ENCODE data around the gene CBR3.

The CBR3 gene

DNA sequence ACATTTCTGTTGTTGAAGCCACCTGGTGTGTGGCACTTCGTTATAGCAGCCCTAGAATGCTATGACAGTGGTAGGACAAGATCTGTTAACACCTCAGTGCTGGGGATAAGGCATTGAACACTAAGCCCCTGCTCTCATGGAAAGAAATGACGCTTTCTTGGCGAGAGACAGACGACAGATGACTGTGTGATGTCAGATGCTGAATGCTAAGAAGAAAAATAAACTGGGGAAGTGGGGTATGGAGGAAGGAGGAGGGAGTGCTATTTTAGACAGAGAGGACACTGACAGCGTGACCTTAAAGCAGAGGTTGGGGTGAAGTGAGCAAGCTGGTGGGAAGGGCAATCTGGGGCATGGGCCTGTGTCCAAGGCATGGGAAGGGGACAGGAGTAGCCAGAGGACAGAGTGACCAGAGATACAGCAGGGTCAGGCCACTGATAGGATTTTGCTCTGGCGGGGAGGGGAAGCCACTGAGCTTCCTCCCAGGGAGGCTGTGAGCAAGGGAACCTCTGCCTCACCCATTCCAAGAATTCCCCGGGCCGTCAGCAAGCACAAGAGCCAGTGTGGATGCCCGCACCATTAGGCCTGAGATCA is 37.0 kb downstream of the CBR3 start:
- no peak for DNase-seq (ENCODE audit: low read depth in 2 of 2)
- no peak overlapping the region for H3K4me3 ChIP-seq (replicated peaks in 1 of 2; ENCODE audit: low read depth in 2 of 2, low read length in 2 of 2)
- TF ChIP-seq, protein P1, sequence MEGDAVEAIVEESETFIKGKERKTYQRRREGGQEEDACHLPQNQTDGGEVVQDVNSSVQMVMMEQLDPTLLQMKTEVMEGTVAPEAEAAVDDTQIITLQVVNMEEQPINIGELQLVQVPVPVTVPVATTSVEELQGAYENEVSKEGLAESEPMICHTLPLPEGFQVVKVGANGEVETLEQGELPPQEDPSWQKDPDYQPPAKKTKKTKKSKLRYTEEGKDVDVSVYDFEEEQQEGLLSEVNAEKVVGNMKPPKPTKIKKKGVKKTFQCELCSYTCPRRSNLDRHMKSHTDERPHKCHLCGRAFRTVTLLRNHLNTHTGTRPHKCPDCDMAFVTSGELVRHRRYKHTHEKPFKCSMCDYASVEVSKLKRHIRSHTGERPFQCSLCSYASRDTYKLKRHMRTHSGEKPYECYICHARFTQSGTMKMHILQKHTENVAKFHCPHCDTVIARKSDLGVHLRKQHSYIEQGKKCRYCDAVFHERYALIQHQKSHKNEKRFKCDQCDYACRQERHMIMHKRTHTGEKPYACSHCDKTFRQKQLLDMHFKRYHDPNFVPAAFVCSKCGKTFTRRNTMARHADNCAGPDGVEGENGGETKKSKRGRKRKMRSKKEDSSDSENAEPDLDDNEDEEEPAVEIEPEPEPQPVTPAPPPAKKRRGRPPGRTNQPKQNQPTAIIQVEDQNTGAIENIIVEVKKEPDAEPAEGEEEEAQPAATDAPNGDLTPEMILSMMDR (IDR thresholded peaks at IDR 0.05; ENCODE audit: low read depth, low read length), result no peak

DNA sequence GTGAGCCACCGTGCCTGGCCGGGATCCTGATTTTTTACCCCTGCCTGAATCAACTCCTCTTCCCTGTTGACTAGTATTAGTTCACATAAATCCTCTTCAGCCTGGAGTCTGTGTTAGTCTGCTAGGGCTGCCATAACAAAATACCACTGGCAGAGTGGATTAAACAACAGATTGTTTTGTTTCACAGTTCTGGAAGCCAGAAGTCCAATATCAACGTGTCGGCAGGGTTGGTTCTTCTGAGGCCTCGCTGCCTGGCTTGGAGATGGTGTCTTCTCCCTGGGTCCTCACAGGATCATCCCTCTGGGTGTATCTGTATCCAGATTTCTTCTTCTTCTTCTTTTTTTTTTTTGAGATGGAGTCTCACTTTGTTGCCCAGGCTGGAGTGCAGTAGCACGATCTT is 39.9 kb downstream of the CBR3 start:
- H3K4me3 ChIP-seq (replicated peaks in 1 of 2; ENCODE audit: low read depth in 2 of 2, low read length in 2 of 2), result no peak overlapping the region
- no peak for DNase-seq (ENCODE audit: low read depth in 2 of 2)
- TF ChIP-seq, protein P1 (IDR thresholded peaks at IDR 0.05; ENCODE audit: low read depth, low read length), result no peak

DNA sequence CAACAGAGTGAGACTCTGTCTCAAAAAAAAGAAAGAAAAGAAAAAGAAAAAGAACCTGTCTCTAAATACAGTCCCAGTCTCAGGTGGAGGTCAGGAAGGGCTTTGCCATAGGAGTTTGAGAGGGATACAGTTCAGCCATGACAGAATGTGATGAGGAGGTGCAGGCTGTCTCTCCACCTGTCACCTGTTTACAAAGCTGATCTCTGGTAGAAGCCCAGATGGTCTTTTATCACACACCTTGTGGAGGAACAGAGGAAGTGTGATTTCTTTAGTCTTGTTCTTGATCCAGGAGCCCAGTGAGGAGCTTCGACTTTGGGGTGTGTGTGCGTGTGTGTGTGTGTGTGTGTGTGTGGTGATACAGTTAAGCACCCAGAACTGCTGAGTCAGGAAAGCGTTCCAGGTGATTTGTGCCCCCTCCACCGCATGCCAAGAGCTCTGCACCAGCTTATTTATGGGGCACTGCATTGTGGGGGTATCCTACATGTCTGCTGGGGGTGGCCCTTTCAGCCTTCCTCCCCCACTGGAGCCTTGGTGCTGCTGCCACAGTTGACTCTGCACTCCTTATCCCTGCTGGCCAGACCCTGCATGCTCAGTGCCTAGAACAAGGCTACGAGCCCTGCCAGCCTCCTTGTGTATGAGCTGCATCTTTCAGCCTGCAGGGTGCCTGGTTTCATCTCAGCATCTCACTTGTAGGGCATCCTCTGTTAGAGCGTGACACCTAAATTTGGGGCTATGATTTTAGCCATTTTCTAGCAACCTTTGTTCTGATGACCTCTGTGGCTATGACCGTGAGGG is 41.1 kb downstream of the CBR3 start:
- no peak for DNase-seq (ENCODE audit: low read depth in 2 of 2)
- TF ChIP-seq, protein P1 (IDR thresholded peaks at IDR 0.05; ENCODE audit: low read depth, low read length), result no peak
- no peak overlapping the region for H3K4me3 ChIP-seq (replicated peaks in 1 of 2; ENCODE audit: low read depth in 2 of 2, low read length in 2 of 2)

DNA sequence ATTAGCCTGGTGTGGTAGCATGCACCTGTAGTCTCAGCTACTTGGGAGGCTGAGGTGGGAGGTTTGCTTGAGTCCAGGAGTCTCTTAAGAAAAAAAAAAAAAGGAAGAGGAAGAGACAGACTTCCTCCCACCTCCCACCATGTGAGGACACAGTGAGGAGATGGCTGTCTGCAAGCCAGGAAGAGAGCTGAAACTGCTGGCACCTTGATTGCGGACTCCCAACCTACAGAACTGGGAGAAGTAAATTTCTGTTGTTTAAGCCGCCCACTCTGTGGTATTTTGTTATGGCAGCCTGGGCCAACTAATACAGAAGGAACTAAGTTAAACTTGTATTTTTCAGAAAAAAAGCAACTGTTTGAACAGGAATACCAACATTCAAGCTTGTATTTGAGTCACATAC is 43.5 kb downstream of the CBR3 start:
- TF ChIP-seq, protein P1 (IDR thresholded peaks at IDR 0.05; ENCODE audit: low read depth, low read length), result no peak
- no peak overlapping the region for H3K4me3 ChIP-seq (replicated peaks in 1 of 2; ENCODE audit: low read depth in 2 of 2, low read length in 2 of 2)
- DNase-seq (ENCODE audit: low read depth in 2 of 2), result no peak

DNA sequence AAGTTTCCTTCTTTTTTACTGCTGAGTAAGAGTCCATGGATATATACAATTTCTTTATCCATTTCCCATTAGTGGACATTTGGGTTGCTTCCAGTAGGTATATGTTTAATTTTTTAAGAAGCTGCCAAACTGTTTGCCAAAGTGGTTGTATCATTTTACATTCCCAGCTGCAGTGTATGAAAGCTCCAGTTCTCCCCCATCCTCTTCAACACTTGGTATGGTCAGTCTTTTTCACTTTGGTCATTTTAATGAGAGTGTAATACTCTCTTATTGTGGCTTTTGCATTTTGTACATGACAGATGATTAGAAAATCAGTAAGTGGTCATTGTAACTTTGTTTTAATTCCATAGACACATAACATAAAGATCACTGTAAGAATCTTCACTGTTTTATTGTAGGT is 44.3 kb downstream of the CBR3 start:
- TF ChIP-seq, protein P1 (IDR thresholded peaks at IDR 0.05; ENCODE audit: low read depth, low read length), result no peak
- no peak overlapping the region for H3K4me3 ChIP-seq (replicated peaks in 1 of 2; ENCODE audit: low read depth in 2 of 2, low read length in 2 of 2)
- no peak for DNase-seq (ENCODE audit: low read depth in 2 of 2)

DNA sequence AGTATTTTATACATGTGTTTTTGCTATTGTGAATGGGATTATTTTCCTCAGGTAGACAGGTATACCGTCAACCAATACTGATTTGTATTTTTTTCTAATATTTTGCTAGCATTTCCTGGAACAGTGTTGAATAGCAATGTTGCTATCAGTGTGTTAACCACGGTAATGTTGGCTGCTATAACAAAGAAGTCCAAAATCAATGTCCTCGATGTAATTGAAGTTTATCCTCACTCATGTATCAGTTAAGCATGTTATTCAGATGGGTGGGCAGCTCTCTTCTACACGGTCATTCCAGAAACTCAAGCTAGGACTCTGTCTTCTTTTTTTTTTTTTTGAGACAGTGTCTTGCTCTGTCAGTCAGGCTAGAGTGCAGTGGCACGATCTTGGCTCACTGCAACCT is 46.1 kb downstream of the CBR3 start:
- DNase-seq (ENCODE audit: low read depth in 2 of 2), result no peak
- no peak overlapping the region for H3K4me3 ChIP-seq (replicated peaks in 1 of 2; ENCODE audit: low read depth in 2 of 2, low read length in 2 of 2)
- TF ChIP-seq, protein P1 (IDR thresholded peaks at IDR 0.05; ENCODE audit: low read depth, low read length), result no peak
